ENCODE results near the gene ACAN. TPM values are rescaled to one million over a fixed set of nuclear protein-coding genes. Genes with fewer than 3 reads are reported as not detected.

The ACAN gene
- total and polyA plus RNA-seq, 9 of the 15 experiments (the other 6 are each of a cell fraction or from before 2014, with no cell fraction given): not detected

- Histone ChIP-seq H3K9me3 (replicated peaks; ENCODE audit: control insufficient read depth, insufficient read depth, low read depth, low read length) (no peaks in the 10 kb centered on the region), H4K20me1 (replicated peaks; ENCODE audit: control insufficient read depth, insufficient read depth, low read length) (peaks cover 3% of the 10 kb centered on the region; the same call in 1 of the 2 replicates), H3K9me1 (ENCODE audit: control insufficient read depth, insufficient read depth, low read length) (no peaks in the 10 kb centered on the region), H3K4me2 (ENCODE audit: insufficient read depth, low read length) (no peak overlapping the region), H3K27me3 (ENCODE audit: control insufficient read depth in 2 of 2, insufficient read depth in 2 of 2, low read length in 2 of 2) (peaks cover 0 to 15% of the 10 kb centered on the region in 2 experiments; a peak in 2 of 5 replicates), H3K27ac (ENCODE audit: extremely low read depth, low read depth, low read length) (no peak overlapping the region), H2AFZ (ENCODE audit: low read depth, low read length) (no peak overlapping the region), H3K79me2 (ENCODE audit: control insufficient read depth, insufficient read depth, low read length) (no peaks in the 10 kb centered on the region), H3K9ac (ENCODE audit: insufficient read depth in 1 of 2, low read depth in 2 of 2, low read length in 2 of 2) (no peak overlapping the region), H3K36me3 (ENCODE audit: control insufficient read depth, insufficient read depth, low read length) (no peaks in the 10 kb centered on the region), H3K4me1 (replicated peaks in 1 of 2; ENCODE audit: control insufficient read depth in 2 of 2, insufficient read depth in 2 of 2, low read length in 2 of 2) (peaks cover under 1 to 25% of the 10 kb centered on the region in 2 experiments; a peak in 4 of 5 replicates), H3K4me3 (no peak overlapping the region)
- DNase-seq (ENCODE audit: extremely low read depth in 1 of 4, low spot score in 3 of 4) (no peak), ATAC-seq (no peak), FAIRE-seq (no peak)
- TF ChIP-seq HSF4 (CRISPR knock-in tag; IDR thresholded peaks at IDR 0.05; ENCODE audit: borderline replicate concordance) (no peak), ZBED1 (IDR thresholded peaks at IDR 0.05) (no peak), YY1 (IDR thresholded peaks at IDR 0.05; ENCODE audit: borderline replicate concordance in 1 of 3, control insufficient read depth in 1 of 3, extremely low read depth in 1 of 3, insufficient read depth in 3 of 3, insufficient read length in 1 of 3, insufficient replicate concordance in 2 of 3, low read depth in 1 of 3, low read length in 2 of 3) (peak in 1 of 3 experiments; percentile 38), NR4A1 (CRISPR knock-in tag; IDR thresholded peaks at IDR 0.05) (no peak), NR4A1 (tag; IDR thresholded peaks at IDR 0.05) (no peak), ZSCAN29 (IDR thresholded peaks at IDR 0.05) (no peak)
- POLR2A ChIA-PET: no interaction called here
- 41% methylated on average over 3 of the region's 3 CpGs for WGBS (ENCODE audit: insufficient coverage, low coverage, missing lambda C conversion rate)
- in situ Hi-C loops (cut with MboI): loop anchor here (10.0 kb wide), 1 partner anchor 293 kb away; no protein-coding TSS in a partner anchor
- CTCF ChIA-PET (ENCODE audit: low intra/inter-chr PET ratio): no interaction called here
- BruUV-seq (replicated peaks): no TSS peak
- intact Hi-C loops (cut with micrococcal nuclease): no loop called here
Observed at GRCh38 chr15:88881775-88882174, 78.5 kb downstream of the ACAN start.

Measured in K562 (cell line).